ENCODE data around the gene RFX8.

The RFX8 gene

GRCh38 chr2:101369100-101369499, 105.8 kb downstream of the RFX8 start:
- no peak for TF ChIP-seq CTCF (IDR thresholded peaks at IDR 0.05; ENCODE audit: low read depth, low read length)
- no peak overlapping the region for H3K4me3 ChIP-seq (ENCODE audit: low read depth, low read length)

- no peak overlapping the region for H3K4me3 ChIP-seq (ENCODE audit: low read depth, low read length)
- TF ChIP-seq CTCF (IDR thresholded peaks at IDR 0.05; ENCODE audit: low read depth, low read length) = no peak
Measured at GRCh38 chr2:101368376-101368775, 106.5 kb downstream of the RFX8 start.

GRCh38 chr2:101367508-101367907, 107.4 kb downstream of the RFX8 start:
- no peak for TF ChIP-seq CTCF (IDR thresholded peaks at IDR 0.05; ENCODE audit: low read depth, low read length)
- H3K4me3 ChIP-seq (ENCODE audit: low read depth, low read length) = no peak overlapping the region

GRCh38 chr2:101364878-101365277, 110.0 kb downstream of the RFX8 start:
- H3K4me3 ChIP-seq (ENCODE audit: low read depth, low read length) = no peak overlapping the region
- TF ChIP-seq CTCF (IDR thresholded peaks at IDR 0.05; ENCODE audit: low read depth, low read length) = no peak

- H3K4me3 ChIP-seq (ENCODE audit: low read depth, low read length) = no peak overlapping the region
- TF ChIP-seq CTCF (IDR thresholded peaks at IDR 0.05; ENCODE audit: low read depth, low read length) = no peak
Measured at GRCh38 chr2:101362777-101363176, 112.1 kb downstream of the RFX8 start.

GRCh38 chr2:101362316-101362715, 112.6 kb downstream of the RFX8 start:
- H3K4me3 ChIP-seq (ENCODE audit: low read depth, low read length) = no peak overlapping the region
- TF ChIP-seq CTCF (IDR thresholded peaks at IDR 0.05; ENCODE audit: low read depth, low read length) = no peak

- TF ChIP-seq CTCF (IDR thresholded peaks at IDR 0.05; ENCODE audit: low read depth, low read length) = no peak
- H3K4me3 ChIP-seq (ENCODE audit: low read depth, low read length) = no peak overlapping the region
Measured at GRCh38 chr2:101361522-101361921, 113.4 kb downstream of the RFX8 start.
